ENCODE results near the gene EVA1A.
"Not testable (repeated sequence)": the region's sequence is repeated elsewhere in the genome, so short reads cannot be mapped to it uniquely, and the experiment has no call there.

The EVA1A gene

GRCh38 chr2:75493230-75493629, 67.5 kb downstream of the EVA1A start:
- TF ChIP-seq, protein P1, sequence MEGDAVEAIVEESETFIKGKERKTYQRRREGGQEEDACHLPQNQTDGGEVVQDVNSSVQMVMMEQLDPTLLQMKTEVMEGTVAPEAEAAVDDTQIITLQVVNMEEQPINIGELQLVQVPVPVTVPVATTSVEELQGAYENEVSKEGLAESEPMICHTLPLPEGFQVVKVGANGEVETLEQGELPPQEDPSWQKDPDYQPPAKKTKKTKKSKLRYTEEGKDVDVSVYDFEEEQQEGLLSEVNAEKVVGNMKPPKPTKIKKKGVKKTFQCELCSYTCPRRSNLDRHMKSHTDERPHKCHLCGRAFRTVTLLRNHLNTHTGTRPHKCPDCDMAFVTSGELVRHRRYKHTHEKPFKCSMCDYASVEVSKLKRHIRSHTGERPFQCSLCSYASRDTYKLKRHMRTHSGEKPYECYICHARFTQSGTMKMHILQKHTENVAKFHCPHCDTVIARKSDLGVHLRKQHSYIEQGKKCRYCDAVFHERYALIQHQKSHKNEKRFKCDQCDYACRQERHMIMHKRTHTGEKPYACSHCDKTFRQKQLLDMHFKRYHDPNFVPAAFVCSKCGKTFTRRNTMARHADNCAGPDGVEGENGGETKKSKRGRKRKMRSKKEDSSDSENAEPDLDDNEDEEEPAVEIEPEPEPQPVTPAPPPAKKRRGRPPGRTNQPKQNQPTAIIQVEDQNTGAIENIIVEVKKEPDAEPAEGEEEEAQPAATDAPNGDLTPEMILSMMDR (conservative IDR thresholded peaks at IDR 0.05; ENCODE audit: low read length), result no peak
- DNase-seq (ENCODE audit: low read depth), result no peak

GRCh38 chr2:75491129-75491753, 69.5 kb downstream of the EVA1A start:
- H3K4me3 ChIP-seq (ENCODE audit: low read length), result no peak overlapping the region
- DNase-seq (ENCODE audit: low read depth), result peak; percentile 78
- TF ChIP-seq, protein P1 (conservative IDR thresholded peaks at IDR 0.05; ENCODE audit: low read length), result no peak

More at GRCh38 chr2:75493230-75493629, 67.5 kb downstream of the EVA1A start:
- no peak overlapping the region for H3K4me3 ChIP-seq (ENCODE audit: low read length)

- TF ChIP-seq, protein P1 (conservative IDR thresholded peaks at IDR 0.05; ENCODE audit: low read length), result no peak
- no peak overlapping the region for H3K4me3 ChIP-seq (ENCODE audit: low read length)
- DNase-seq (ENCODE audit: low read depth), result no peak
Observed at GRCh38 chr2:75489721-75490120, 71.0 kb downstream of the EVA1A start.

DNA sequence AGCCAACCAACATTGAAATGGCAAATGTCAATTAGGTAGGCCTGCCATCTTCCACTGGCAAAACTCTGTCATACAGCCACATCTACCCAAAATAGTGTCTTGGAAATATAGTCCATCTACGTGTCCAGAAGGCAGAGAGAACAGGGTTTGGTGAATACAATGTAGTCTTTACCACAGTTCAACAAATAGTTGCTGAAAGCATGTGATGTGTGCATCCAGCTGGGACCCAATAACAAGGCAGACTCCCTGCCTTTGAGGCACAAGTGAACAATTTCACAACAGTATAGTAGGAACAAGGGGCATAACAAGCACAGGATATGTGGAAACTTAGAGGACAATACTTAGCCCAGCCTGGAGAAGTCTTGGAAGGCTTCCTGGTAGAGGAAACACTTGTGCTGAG, 72.6 kb downstream of the EVA1A start:
- no peak for DNase-seq (ENCODE audit: low read depth)
- TF ChIP-seq, protein P1 (conservative IDR thresholded peaks at IDR 0.05; ENCODE audit: low read length), result no peak
- H3K4me3 ChIP-seq (ENCODE audit: low read length), result no peak overlapping the region

- DNase-seq (ENCODE audit: low read depth); H3K4me3 ChIP-seq (ENCODE audit: low read length): not testable (repeated sequence)
Observed at GRCh38 chr2:75486735-75487134, 74.0 kb downstream of the EVA1A start.

- TF ChIP-seq, protein P1 (conservative IDR thresholded peaks at IDR 0.05; ENCODE audit: low read length), result no peak
- no peak for DNase-seq (ENCODE audit: low read depth)
- H3K4me3 ChIP-seq (ENCODE audit: low read length), result no peak overlapping the region
Observed at GRCh38 chr2:75484840-75485239, 75.9 kb downstream of the EVA1A start.

DNA sequence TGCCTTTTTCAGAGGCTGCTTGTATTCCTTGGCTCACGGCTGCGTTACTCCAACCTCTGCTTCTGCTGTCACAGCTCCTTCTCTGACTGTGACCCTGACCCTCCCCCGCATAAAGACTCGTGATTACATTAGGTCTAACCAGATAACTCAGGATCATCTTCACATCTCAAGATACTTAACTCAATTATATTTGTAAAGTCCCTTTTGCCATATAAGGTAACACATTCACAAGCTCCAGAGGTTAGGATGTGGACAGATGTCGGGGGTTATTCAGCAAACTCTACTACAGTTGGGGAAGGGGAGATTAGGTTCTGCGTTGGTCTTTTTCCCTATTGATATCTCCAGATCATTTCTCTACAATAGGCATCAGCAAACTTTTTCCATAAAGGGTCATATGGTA, 76.9 kb downstream of the EVA1A start:
- H3K4me3 ChIP-seq (ENCODE audit: low read length), result no peak overlapping the region
- no peak for DNase-seq (ENCODE audit: low read depth)
- TF ChIP-seq, protein P1 (conservative IDR thresholded peaks at IDR 0.05; ENCODE audit: low read length), result no peak
